GM23338 (cell line): ENCODE measurements around the gene UBE3B. TPM values are rescaled to one million over a fixed set of nuclear protein-coding genes. Genes with fewer than 3 reads are reported as not detected.

Source experiments
- ATAC-seq: fragments of 200-7000 bp; cut with Tn5 transposase; 3 replicates; pipeline ENCODE4 v1.9.1; 2020
- DNase-seq: peaks from one replicate; pipeline ENCODE4 v3.0.0-alpha.2; 2015; ENCODE audit warnings: low spot score
- H2AFZ ChIP-seq: fragments of 200-600 bp; sonication (generic); 2 replicates; pipeline ENCODE4 v1.8.0; 2016; ENCODE audit warnings: antibody characterized with exemption, mild to moderate bottlenecking, moderate library complexity
- H3F3A ChIP-seq: fragments of 200-600 bp; sonication (generic); replicated peaks from 2 replicates; pipeline ENCODE4 v1.8.0; 2017; ENCODE audit warnings: antibody characterized with exemption, mixed run types, low read depth
- H3K27ac ChIP-seq: fragments of 200-600 bp; sonication (generic); 2 replicates; pipeline ENCODE4 v1.6.1; 2016; ENCODE audit warnings: low read depth
- H3K27me3 ChIP-seq: fragments of 200-600 bp; sonication (generic); 2 replicates; pipeline ENCODE4 v1.8.0; 2016; ENCODE audit warnings: mild to moderate bottlenecking, mixed run types, moderate library complexity; ENCODE audit not compliant: insufficient read depth
- H3K36me3 ChIP-seq: fragments of 200-600 bp; sonication (generic); 2 replicates; pipeline ENCODE4 v1.8.0; 2016; ENCODE audit warnings: mild to moderate bottlenecking; ENCODE audit not compliant: insufficient read depth
- H3K4me1 ChIP-seq: fragments of 200-600 bp; sonication (generic); 2 replicates; pipeline ENCODE4 v1.8.0; 2016; ENCODE audit warnings: mild to moderate bottlenecking, moderate library complexity; ENCODE audit not compliant: insufficient read depth
- H3K4me2 ChIP-seq: fragments of 200-600 bp; sonication (generic); 2 replicates; pipeline ENCODE4 v1.7.1; 2017; ENCODE audit warnings: mixed run types
- H3K4me3 ChIP-seq: fragments of 200-600 bp; sonication (generic); 2 replicates; pipeline ENCODE4 v1.6.1; 2016; ENCODE audit warnings: mixed run types
- H3K79me2 ChIP-seq: fragments of 200-600 bp; sonication (generic); replicated peaks from 2 replicates; pipeline ENCODE4 v1.8.0; 2017; ENCODE audit warnings: mild to moderate bottlenecking; ENCODE audit not compliant: insufficient read depth
- H3K9me2 ChIP-seq: fragments of 200-600 bp; sonication (generic); 2 replicates; pipeline ENCODE4 v1.8.0; 2017; ENCODE audit not compliant: insufficient read depth
- H4K20me1 ChIP-seq: fragments of 200-600 bp; sonication (generic); replicated peaks from 2 replicates; pipeline ENCODE4 v1.8.0; 2017; ENCODE audit warnings: mild to moderate bottlenecking; ENCODE audit not compliant: insufficient read depth
- H3K27ac Mint-ChIP-seq: 2 replicates; pipeline ENCODE4 v1.8.0; 2020; ENCODE audit warnings: inconsistent platforms, mild to moderate bottlenecking, moderate library complexity, mixed read lengths
- H3K27me3 Mint-ChIP-seq: 3 replicates; pipeline ENCODE4 v1.8.0; 2022; ENCODE audit warnings: low read depth, mild to moderate bottlenecking, moderate library complexity, mixed read lengths, inconsistent platforms; ENCODE audit not compliant: insufficient read depth, poor library complexity
- H3K36me3 Mint-ChIP-seq: 3 replicates; pipeline ENCODE4 v1.8.0; 2021; ENCODE audit warnings: low read depth, mild to moderate bottlenecking, inconsistent platforms, moderate library complexity, mixed read lengths
- H3K4me1 Mint-ChIP-seq: 3 replicates; pipeline ENCODE4 v1.8.0; 2020; ENCODE audit warnings: mild to moderate bottlenecking, inconsistent platforms, mixed read lengths
- H3K4me3 Mint-ChIP-seq: 3 replicates; pipeline ENCODE4 v1.8.0; 2021; ENCODE audit warnings: moderate library complexity, mild to moderate bottlenecking, inconsistent platforms, mixed read lengths
- H3K9me3 Mint-ChIP-seq: 3 replicates; pipeline ENCODE4 v1.8.0; 2020; ENCODE audit warnings: moderate library complexity, mild to moderate bottlenecking, inconsistent platforms, mixed read lengths
- CREB1 ChIP-seq: fragments of 250-450 bp; sonication (Bioruptor Pico); IDR thresholded peaks from 2 replicates; pipeline ENCODE4 v1.5.0; 2020; ENCODE audit warnings: low read depth, mild to moderate bottlenecking, moderate library complexity
- EZH2phosphoT487 ChIP-seq: fragments of 200-600 bp; sonication (generic); IDR thresholded peaks from one replicate; pipeline ENCODE4 v1.8.1; 2018; ENCODE audit warnings: antibody characterized with exemption; ENCODE audit not compliant: unreplicated experiment
- JUNB ChIP-seq: IDR thresholded peaks from one replicate; pipeline ENCODE4 v1.6.1; 2016; ENCODE audit warnings: antibody characterized with exemption; ENCODE audit not compliant: unreplicated experiment
- NANOG ChIP-seq: IDR thresholded peaks from 2 replicates; pipeline ENCODE4 v1.6.1; 2016; ENCODE audit warnings: antibody characterized with exemption, borderline replicate concordance
- POLR2AphosphoS5 ChIP-seq: IDR thresholded peaks from 2 replicates; pipeline ENCODE4 v1.6.1; 2016; ENCODE audit warnings: antibody characterized with exemption, low read depth
- REST ChIP-seq: IDR thresholded peaks from one replicate; pipeline ENCODE4 v1.6.1; 2018; ENCODE audit warnings: antibody characterized with exemption; ENCODE audit not compliant: unreplicated experiment
- STAT1 ChIP-seq: IDR thresholded peaks from one replicate; pipeline ENCODE4 v1.6.1; 2016; ENCODE audit warnings: antibody characterized with exemption; ENCODE audit not compliant: unreplicated experiment
- ZNF114 ChIP-seq: fragments of 250-450 bp; sonication (Bioruptor Pico); IDR thresholded peaks from 2 replicates; pipeline ENCODE4 v1.5.0; 2020; ENCODE audit warnings: mild to moderate bottlenecking, moderate library complexity
- ZNF331 ChIP-seq: fragments of 250-450 bp; sonication (Bioruptor Pico); IDR thresholded peaks from 2 replicates; pipeline ENCODE4 v1.5.0; 2020; ENCODE audit warnings: low read depth, mild to moderate bottlenecking, moderate library complexity
- polyA plus RNA-seq: library from polyadenylated mRNA; unstranded; fragments of >200 nt; fragmentation: Nextera tagmentation; extraction: Ambion mirVana; gene quantifications from 2 replicates; pipeline ENCODE4 v1.2.1, GENCODE V29; 2016
- total RNA-seq: library from RNA; depleted of rRNA; stranded (reverse); fragments of >200 nt; shearing (Covaris generic); gene quantifications from 2 replicates; pipeline ENCODE4 v1.2.3, GENCODE V29; 2014
- TF ChIP-seq, protein P1 (sequence below): fragments of 250-450 bp; sonication (Bioruptor Pico); IDR thresholded peaks from 2 replicates; pipeline ENCODE4 v1.5.0; 2020; ENCODE audit warnings: mild to moderate bottlenecking, moderate library complexity
- TF ChIP-seq, protein P2 (sequence below), 2 experiments: fragments of 200-600 bp in 1 of 2; sonication (generic) in 1 of 2; conservative IDR thresholded peaks; 2 replicates each; pipeline versions ENCODE4 v1.5.1 to v1.6.1; 2016 to 2017; ENCODE audit warnings: antibody characterized with exemption in 2 of 2, low read depth in 2 of 2, mild to moderate bottlenecking in 2 of 2, moderate library complexity in 1 of 2
- TF ChIP-seq, protein P3 (sequence below): IDR thresholded peaks from 2 replicates; pipeline ENCODE4 v1.6.1; 2016; ENCODE audit warnings: antibody characterized with exemption

The UBE3B gene
- total and polyA plus RNA-seq, 2 experiments from 2014 or later: 20.8 TPM

DNA sequence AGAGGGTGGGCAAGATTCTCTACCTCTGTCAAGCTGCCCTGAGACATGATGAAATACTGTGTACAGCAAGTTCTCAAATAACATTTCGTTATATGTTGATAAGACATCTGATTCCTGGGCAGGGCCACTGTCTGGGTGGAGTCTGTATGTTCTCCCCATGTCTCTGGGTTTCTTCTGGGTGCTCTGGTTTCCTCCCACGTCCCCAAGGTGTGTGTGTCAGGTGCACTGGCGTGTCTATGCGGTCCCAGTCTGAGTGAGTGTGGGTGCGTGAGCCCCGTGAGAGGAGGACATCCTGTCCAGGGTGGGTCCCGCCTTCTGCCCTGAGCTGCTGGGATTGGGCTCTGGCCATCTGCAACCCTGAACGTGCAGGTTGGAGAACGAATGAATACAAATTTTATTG is 30.0 kb upstream of the UBE3B start:
- no peak overlapping the region for H3K27ac Mint-ChIP-seq
- no peak overlapping the region for H3K4me2 ChIP-seq
- no peak overlapping the region for H2AFZ ChIP-seq
- peaks cover 5% of the 10 kb centered on the region for H4K20me1 ChIP-seq
- no peaks in the 10 kb centered on the region for H3K4me1 Mint-ChIP-seq
- DNase-seq: no peak
- no peak overlapping the region for H3K4me3 ChIP-seq
- H3K9me2 ChIP-seq: no peaks in the 10 kb centered on the region
- peaks cover 17% of the 10 kb centered on the region; the same call in 1 of the 2 replicates for H3K79me2 ChIP-seq
- no peaks in the 10 kb centered on the region for H3K27me3 ChIP-seq
- H3K9me3 Mint-ChIP-seq: no peaks in the 10 kb centered on the region
- TF ChIP-seq CREB1 (CRISPR knock-in tag) (no peak), NANOG (no peak), EZH2phosphoT487 (no peak), STAT1 (no peak), POLR2AphosphoS5 (no peak), ZNF114 (no peak), ZNF331 (CRISPR knock-in tag) (no peak), JUNB (no peak), REST (no peak)
- TF ChIP-seq, protein P1, sequence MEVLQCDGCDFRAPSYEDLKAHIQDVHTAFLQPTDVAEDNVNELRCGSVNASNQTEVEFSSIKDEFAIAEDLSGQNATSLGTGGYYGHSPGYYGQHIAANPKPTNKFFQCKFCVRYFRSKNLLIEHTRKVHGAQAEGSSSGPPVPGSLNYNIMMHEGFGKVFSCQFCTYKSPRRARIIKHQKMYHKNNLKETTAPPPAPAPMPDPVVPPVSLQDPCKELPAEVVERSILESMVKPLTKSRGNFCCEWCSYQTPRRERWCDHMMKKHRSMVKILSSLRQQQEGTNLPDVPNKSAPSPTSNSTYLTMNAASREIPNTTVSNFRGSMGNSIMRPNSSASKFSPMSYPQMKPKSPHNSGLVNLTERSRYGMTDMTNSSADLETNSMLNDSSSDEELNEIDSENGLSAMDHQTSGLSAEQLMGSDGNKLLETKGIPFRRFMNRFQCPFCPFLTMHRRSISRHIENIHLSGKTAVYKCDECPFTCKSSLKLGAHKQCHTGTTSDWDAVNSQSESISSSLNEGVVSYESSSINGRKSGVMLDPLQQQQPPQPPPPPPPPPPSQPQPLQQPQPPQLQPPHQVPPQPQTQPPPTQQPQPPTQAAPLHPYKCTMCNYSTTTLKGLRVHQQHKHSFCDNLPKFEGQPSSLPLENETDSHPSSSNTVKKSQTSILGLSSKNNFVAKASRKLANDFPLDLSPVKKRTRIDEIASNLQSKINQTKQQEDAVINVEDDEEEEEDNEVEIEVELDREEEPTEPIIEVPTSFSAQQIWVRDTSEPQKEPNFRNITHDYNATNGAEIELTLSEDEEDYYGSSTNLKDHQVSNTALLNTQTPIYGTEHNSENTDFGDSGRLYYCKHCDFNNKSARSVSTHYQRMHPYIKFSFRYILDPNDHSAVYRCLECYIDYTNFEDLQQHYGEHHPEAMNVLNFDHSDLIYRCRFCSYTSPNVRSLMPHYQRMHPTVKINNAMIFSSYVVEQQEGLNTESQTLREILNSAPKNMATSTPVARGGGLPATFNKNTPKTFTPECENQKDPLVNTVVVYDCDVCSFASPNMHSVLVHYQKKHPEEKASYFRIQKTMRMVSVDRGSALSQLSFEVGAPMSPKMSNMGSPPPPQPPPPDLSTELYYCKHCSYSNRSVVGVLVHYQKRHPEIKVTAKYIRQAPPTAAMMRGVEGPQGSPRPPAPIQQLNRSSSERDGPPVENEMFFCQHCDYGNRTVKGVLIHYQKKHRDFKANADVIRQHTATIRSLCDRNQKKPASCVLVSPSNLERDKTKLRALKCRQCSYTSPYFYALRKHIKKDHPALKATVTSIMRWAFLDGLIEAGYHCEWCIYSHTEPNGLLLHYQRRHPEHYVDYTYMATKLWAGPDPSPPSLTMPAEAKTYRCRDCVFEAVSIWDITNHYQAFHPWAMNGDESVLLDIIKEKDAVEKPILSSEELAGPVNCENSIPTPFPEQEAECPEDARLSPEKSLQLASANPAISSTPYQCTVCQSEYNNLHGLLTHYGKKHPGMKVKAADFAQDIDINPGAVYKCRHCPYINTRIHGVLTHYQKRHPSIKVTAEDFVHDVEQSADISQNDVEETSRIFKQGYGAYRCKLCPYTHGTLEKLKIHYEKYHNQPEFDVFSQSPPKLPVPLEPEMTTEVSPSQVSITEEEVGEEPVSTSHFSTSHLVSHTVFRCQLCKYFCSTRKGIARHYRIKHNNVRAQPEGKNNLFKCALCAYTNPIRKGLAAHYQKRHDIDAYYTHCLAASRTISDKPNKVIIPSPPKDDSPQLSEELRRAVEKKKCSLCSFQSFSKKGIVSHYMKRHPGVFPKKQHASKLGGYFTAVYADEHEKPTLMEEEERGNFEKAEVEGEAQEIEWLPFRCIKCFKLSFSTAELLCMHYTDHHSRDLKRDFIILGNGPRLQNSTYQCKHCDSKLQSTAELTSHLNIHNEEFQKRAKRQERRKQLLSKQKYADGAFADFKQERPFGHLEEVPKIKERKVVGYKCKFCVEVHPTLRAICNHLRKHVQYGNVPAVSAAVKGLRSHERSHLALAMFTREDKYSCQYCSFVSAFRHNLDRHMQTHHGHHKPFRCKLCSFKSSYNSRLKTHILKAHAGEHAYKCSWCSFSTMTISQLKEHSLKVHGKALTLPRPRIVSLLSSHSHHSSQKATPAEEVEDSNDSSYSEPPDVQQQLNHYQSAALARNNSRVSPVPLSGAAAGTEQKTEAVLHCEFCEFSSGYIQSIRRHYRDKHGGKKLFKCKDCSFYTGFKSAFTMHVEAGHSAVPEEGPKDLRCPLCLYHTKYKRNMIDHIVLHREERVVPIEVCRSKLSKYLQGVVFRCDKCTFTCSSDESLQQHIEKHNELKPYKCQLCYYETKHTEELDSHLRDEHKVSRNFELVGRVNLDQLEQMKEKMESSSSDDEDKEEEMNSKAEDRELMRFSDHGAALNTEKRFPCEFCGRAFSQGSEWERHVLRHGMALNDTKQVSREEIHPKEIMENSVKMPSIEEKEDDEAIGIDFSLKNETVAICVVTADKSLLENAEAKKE (CRISPR knock-in tag): no peak
- TF ChIP-seq, protein P2, sequence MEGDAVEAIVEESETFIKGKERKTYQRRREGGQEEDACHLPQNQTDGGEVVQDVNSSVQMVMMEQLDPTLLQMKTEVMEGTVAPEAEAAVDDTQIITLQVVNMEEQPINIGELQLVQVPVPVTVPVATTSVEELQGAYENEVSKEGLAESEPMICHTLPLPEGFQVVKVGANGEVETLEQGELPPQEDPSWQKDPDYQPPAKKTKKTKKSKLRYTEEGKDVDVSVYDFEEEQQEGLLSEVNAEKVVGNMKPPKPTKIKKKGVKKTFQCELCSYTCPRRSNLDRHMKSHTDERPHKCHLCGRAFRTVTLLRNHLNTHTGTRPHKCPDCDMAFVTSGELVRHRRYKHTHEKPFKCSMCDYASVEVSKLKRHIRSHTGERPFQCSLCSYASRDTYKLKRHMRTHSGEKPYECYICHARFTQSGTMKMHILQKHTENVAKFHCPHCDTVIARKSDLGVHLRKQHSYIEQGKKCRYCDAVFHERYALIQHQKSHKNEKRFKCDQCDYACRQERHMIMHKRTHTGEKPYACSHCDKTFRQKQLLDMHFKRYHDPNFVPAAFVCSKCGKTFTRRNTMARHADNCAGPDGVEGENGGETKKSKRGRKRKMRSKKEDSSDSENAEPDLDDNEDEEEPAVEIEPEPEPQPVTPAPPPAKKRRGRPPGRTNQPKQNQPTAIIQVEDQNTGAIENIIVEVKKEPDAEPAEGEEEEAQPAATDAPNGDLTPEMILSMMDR (conservative IDR thresholded peaks at IDR 0.05; ENCODE audit: low read depth in 2 of 2): no peak
- TF ChIP-seq, protein P3, sequence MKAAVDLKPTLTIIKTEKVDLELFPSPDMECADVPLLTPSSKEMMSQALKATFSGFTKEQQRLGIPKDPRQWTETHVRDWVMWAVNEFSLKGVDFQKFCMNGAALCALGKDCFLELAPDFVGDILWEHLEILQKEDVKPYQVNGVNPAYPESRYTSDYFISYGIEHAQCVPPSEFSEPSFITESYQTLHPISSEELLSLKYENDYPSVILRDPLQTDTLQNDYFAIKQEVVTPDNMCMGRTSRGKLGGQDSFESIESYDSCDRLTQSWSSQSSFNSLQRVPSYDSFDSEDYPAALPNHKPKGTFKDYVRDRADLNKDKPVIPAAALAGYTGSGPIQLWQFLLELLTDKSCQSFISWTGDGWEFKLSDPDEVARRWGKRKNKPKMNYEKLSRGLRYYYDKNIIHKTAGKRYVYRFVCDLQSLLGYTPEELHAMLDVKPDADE: no peak
- peaks cover 1% of the 10 kb centered on the region for H3K27me3 Mint-ChIP-seq
- no peak overlapping the region for H3K27ac ChIP-seq
- peaks cover 9% of the 10 kb centered on the region; the same call in 1 of the 2 replicates for H3K36me3 ChIP-seq
- H3F3A ChIP-seq: no peaks in the 10 kb centered on the region
- peaks cover 38% of the 10 kb centered on the region for H3K36me3 Mint-ChIP-seq
- ATAC-seq: no peak
- no peak overlapping the region for H3K4me3 Mint-ChIP-seq
- no peaks in the 10 kb centered on the region for H3K4me1 ChIP-seq
